Stimulated activated CD4-positive, alpha-beta T cell treated with anti-CD3 and anti-CD28 coated beads, Interleukin-4, amount 100 ng/mL, for 48 hours (primary cell): ENCODE measurements around the gene VGLL4.

Experiments used
- DNase-seq, 2 donors: peaks; one replicate each; pipeline ENCODE4 v3.0.0-alpha.2; 2020; ENCODE audit warnings: low read depth in 2 of 2

The VGLL4 gene

GRCh38 chr3:11565492-11565891, 78.2 kb downstream of the VGLL4 start:
- no peak for DNase-seq

- no peak for DNase-seq
These were observed 78.6 kb downstream of the VGLL4 start for GRCh38 chr3:11565072-11565471.

- DNase-seq = no peak
These were observed 79.1 kb downstream of the VGLL4 start for GRCh38 chr3:11564577-11565001.

GRCh38 chr3:11563865-11564185, 79.9 kb downstream of the VGLL4 start:
- no peak for DNase-seq

GRCh38 chr3:11563159-11563864, 80.4 kb downstream of the VGLL4 start:
- no peak for DNase-seq

GRCh38 chr3:11562277-11562881, 81.3 kb downstream of the VGLL4 start:
- DNase-seq = no peak

GRCh38 chr3:11560746-11561145, 83.0 kb downstream of the VGLL4 start:
- no peak for DNase-seq

GRCh38 chr3:11559816-11560633, 83.7 kb downstream of the VGLL4 start:
- no peak for DNase-seq

- DNase-seq = no peak
These were observed 84.5 kb downstream of the VGLL4 start for GRCh38 chr3:11558918-11559815.

GRCh38 chr3:11558411-11558903, 85.3 kb downstream of the VGLL4 start:
- DNase-seq = no peak

- peak in 1 of 2 donors; percentile 8 for DNase-seq
These were observed 85.7 kb downstream of the VGLL4 start for GRCh38 chr3:11558002-11558401.

- DNase-seq = no peak
These were observed 86.7 kb downstream of the VGLL4 start for GRCh38 chr3:11556851-11557644.

- DNase-seq = no peak
These were observed 87.7 kb downstream of the VGLL4 start for GRCh38 chr3:11555881-11556633.

GRCh38 chr3:11555211-11555782, 88.4 kb downstream of the VGLL4 start:
- no peak for DNase-seq

GRCh38 chr3:11554666-11555065, 89.0 kb downstream of the VGLL4 start:
- no peak for DNase-seq

GRCh38 chr3:11554236-11554610, 89.5 kb downstream of the VGLL4 start:
- DNase-seq = no peak

- no peak for DNase-seq
These were observed 90.1 kb downstream of the VGLL4 start for GRCh38 chr3:11553436-11554235.

- DNase-seq = no peak
These were observed 91.1 kb downstream of the VGLL4 start for GRCh38 chr3:11552289-11553264.
